Duodenal mucosa (tissue), 2 donors: ENCODE measurements around the gene GPR149.

Experiments
- H3K27ac ChIP-seq: one replicate; pipeline ENCODE4 v1.7.0; 2013; ENCODE audit warnings: low read depth, low read length
- H3K27me3 ChIP-seq, 2 donors: one replicate each; pipeline ENCODE4 v1.7.0; 2013; ENCODE audit warnings: low read length in 2 of 2, control low read depth in 1 of 2; ENCODE audit not compliant: insufficient read depth in 2 of 2, control insufficient read depth in 1 of 2
- H3K36me3 ChIP-seq, 2 donors: one replicate each; pipeline ENCODE4 v1.7.0; 2013; ENCODE audit warnings: low read length in 2 of 2, control low read depth in 1 of 2; ENCODE audit not compliant: insufficient read depth in 2 of 2, control insufficient read depth in 1 of 2
- H3K4me1 ChIP-seq, 2 donors: one replicate each; pipeline ENCODE4 v1.7.0; 2013; ENCODE audit warnings: low read length in 2 of 2, control low read depth in 1 of 2; ENCODE audit not compliant: insufficient read depth in 2 of 2, control insufficient read depth in 1 of 2
- H3K4me3 ChIP-seq, 2 donors: one replicate each; pipeline ENCODE4 v1.7.0; 2013; ENCODE audit warnings: low read length in 2 of 2, low read depth in 1 of 2
- H3K9ac ChIP-seq, 2 donors: one replicate each; pipeline ENCODE4 v1.7.0; 2013; ENCODE audit warnings: low read length in 2 of 2, low read depth in 1 of 2
- H3K9me3 ChIP-seq, 2 donors: one replicate each; pipeline ENCODE4 v1.7.0; 2013; ENCODE audit warnings: low read length in 2 of 2, control low read depth in 1 of 2; ENCODE audit not compliant: control insufficient read depth in 1 of 2

GPR149 gene

GRCh38 chr3:154314152-154314551 lies 115.8 kb downstream of the GPR149 start:
- H3K27ac ChIP-seq: no peak overlapping the region
- peaks cover 18 to 28% of the 10 kb centered on the region in 2 donors for H3K36me3 ChIP-seq
- H3K9ac ChIP-seq: no peak overlapping the region
- peaks cover 0 to 15% of the 10 kb centered on the region in 2 donors for H3K4me1 ChIP-seq
- H3K4me3 ChIP-seq: no peak overlapping the region
- no peaks in the 10 kb centered on the region for H3K27me3 ChIP-seq
- H3K9me3 ChIP-seq: no peaks in the 10 kb centered on the region

GRCh38 chr3:154310840-154311239 lies 119.2 kb downstream of the GPR149 start:
- H3K4me1 ChIP-seq: no peaks in the 10 kb centered on the region
- no peak overlapping the region for H3K27ac ChIP-seq
- H3K4me3 ChIP-seq: no peak overlapping the region
- H3K27me3 ChIP-seq: no peaks in the 10 kb centered on the region
- H3K36me3 ChIP-seq: peaks cover 18 to 45% of the 10 kb centered on the region in 2 donors
- no peaks in the 10 kb centered on the region for H3K9me3 ChIP-seq
- H3K9ac ChIP-seq: no peak overlapping the region

GRCh38 chr3:154307363-154307762 lies 122.6 kb downstream of the GPR149 start:
- Histone ChIP-seq H3K36me3 (peaks cover 22 to 50% of the 10 kb centered on the region in 2 donors), H3K4me3 (no peak overlapping the region), H3K27ac (no peak overlapping the region), H3K9ac (no peak overlapping the region), H3K9me3 (no peaks in the 10 kb centered on the region), H3K27me3 (no peaks in the 10 kb centered on the region), H3K4me1 (no peaks in the 10 kb centered on the region)

- Histone ChIP-seq H3K4me1 (no peaks in the 10 kb centered on the region), H3K27ac (no peak overlapping the region), H3K4me3 (no peak overlapping the region), H3K27me3 (no peaks in the 10 kb centered on the region), H3K36me3 (peaks cover 26 to 71% of the 10 kb centered on the region in 2 donors), H3K9ac (no peak overlapping the region), H3K9me3 (no peaks in the 10 kb centered on the region)
Measured at GRCh38 chr3:154304936-154305335, 125.1 kb downstream of the GPR149 start.

DNA sequence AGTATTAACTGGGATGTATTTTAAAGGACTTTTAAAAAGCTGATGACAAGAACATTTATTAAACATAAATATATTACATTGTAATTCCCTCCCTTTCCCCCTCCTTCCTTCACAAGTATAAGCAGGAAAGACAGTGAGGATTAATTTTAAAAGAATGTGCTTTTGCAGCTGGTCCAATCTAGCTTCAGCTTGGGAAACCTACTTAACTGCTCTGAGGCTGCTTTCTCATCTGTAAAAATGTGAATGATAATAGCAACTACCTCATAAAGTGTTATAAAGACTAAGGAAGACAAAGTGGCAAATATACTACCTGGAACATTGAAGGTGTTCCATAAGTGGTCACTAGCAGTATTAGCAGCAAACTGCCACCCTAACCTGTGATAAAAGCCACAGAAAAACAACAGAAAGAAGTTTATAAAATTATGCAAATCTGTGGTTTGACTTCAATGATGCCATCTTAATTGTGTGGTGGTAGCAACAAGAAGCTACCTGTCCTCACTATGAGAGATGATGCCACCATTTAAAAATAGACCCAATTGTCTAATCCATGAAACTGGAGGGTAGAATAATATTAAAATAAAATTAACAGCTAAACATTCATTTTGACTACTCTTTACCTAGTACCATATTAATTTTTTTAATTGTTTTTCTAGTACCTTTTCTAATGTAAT lies 125.7 kb downstream of the GPR149 start:
- Histone ChIP-seq H3K9me3 (no peaks in the 10 kb centered on the region), H3K4me1 (no peaks in the 10 kb centered on the region), H3K27me3 (no peaks in the 10 kb centered on the region), H3K36me3 (peaks cover 26 to 73% of the 10 kb centered on the region in 2 donors), H3K4me3 (no peak overlapping the region), H3K9ac (no peak overlapping the region), H3K27ac (no peak overlapping the region)

DNA sequence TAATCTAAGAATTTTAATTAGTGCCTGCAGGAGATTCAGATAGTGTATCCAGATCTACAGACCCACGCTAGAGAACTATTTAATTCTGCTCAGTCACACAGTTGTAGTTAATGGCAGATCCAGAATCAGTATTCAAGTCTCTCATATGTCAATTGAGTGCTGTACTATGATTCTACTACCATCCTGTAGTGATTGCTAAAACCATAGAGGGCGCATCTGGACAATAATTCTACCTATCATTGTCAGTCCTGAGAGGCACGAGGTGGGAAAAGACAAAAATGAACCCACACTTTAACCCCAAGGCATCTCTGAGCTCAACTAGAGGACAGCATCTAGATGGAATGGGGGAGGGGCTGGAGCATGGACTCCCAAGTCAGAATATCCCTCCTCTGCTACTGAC lies 128.4 kb downstream of the GPR149 start:
- H3K4me3 ChIP-seq: no peak overlapping the region
- no peaks in the 10 kb centered on the region for H3K27me3 ChIP-seq
- no peak overlapping the region for H3K9ac ChIP-seq
- H3K9me3 ChIP-seq: no peaks in the 10 kb centered on the region
- H3K4me1 ChIP-seq: no peaks in the 10 kb centered on the region
- H3K36me3 ChIP-seq: peaks cover 34 to 76% of the 10 kb centered on the region in 2 donors
- no peak overlapping the region for H3K27ac ChIP-seq

GRCh38 chr3:154294016-154294415 lies 136.0 kb downstream of the GPR149 start:
- no peak overlapping the region for H3K27ac ChIP-seq
- H3K36me3 ChIP-seq: peaks cover 25 to 71% of the 10 kb centered on the region in 2 donors
- H3K27me3 ChIP-seq: no peaks in the 10 kb centered on the region
- H3K4me1 ChIP-seq: no peaks in the 10 kb centered on the region
- H3K9me3 ChIP-seq: no peaks in the 10 kb centered on the region
- no peak overlapping the region for H3K4me3 ChIP-seq
- H3K9ac ChIP-seq: no peak overlapping the region

- Histone ChIP-seq H3K4me3 (no peak overlapping the region), H3K9ac (no peak overlapping the region), H3K36me3 (peaks cover 19 to 69% of the 10 kb centered on the region in 2 donors), H3K9me3 (no peaks in the 10 kb centered on the region), H3K27ac (no peak overlapping the region), H3K4me1 (no peaks in the 10 kb centered on the region), H3K27me3 (no peaks in the 10 kb centered on the region)
Measured at GRCh38 chr3:154290187-154290586, 139.8 kb downstream of the GPR149 start.
